Trophoblast cell (in vitro differentiated cells and primary cell): ENCODE data around the gene TMEFF2.

Source experiments
- DNase-seq, 2 donors: peaks; one replicate each; pipeline ENCODE4 v3.0.0-alpha.2; 2016
- H2AFZ ChIP-seq: 2 replicates; pipeline ENCODE4 v1.6.1; 2013; ENCODE audit warnings: low read length, moderate library complexity, mild to moderate bottlenecking; ENCODE audit not compliant: insufficient read depth, poor library complexity
- H2AK5ac ChIP-seq: 2 replicates; pipeline ENCODE4 v1.6.1; 2013; ENCODE audit warnings: mild to moderate bottlenecking, low read length
- H2BK120ac ChIP-seq: 2 replicates; pipeline ENCODE4 v1.6.1; 2013; ENCODE audit warnings: low read length, mild to moderate bottlenecking, moderate library complexity; ENCODE audit not compliant: insufficient read depth, poor library complexity
- H2BK12ac ChIP-seq: 2 replicates; pipeline ENCODE4 v1.6.1; 2013; ENCODE audit warnings: mild to moderate bottlenecking, low read length, moderate library complexity
- H2BK5ac ChIP-seq: 2 replicates; pipeline ENCODE4 v1.6.1; 2013; ENCODE audit warnings: low read length, low read depth, moderate library complexity, mild to moderate bottlenecking; ENCODE audit not compliant: poor library complexity
- H3K14ac ChIP-seq: 2 replicates; pipeline ENCODE4 v1.6.1; 2013; ENCODE audit warnings: mild to moderate bottlenecking, low read length
- H3K18ac ChIP-seq: 2 replicates; pipeline ENCODE4 v1.6.1; 2013; ENCODE audit warnings: mild to moderate bottlenecking, low read length
- H3K23ac ChIP-seq: 2 replicates; pipeline ENCODE4 v1.6.1; 2013; ENCODE audit warnings: low read length
- H3K27ac ChIP-seq: 2 replicates; pipeline ENCODE4 v1.5.1; 2013; ENCODE audit warnings: low read depth, mild to moderate bottlenecking, inconsistent platforms, low read length, moderate library complexity
- H3K27me3 ChIP-seq: 2 replicates; pipeline ENCODE4 v1.6.1; 2013; ENCODE audit warnings: inconsistent platforms, mild to moderate bottlenecking, low read length, moderate library complexity; ENCODE audit not compliant: insufficient read depth
- H3K36me3 ChIP-seq, 2 experiments: 1 replicate in 1 of 2; 2 replicates in 1 of 2; pipeline ENCODE4 v1.6.1; 2013; ENCODE audit warnings: low read length in 2 of 2, mild to moderate bottlenecking in 2 of 2, moderate library complexity in 1 of 2; ENCODE audit not compliant: insufficient read depth in 2 of 2, control insufficient read depth in 1 of 2
- H3K4ac ChIP-seq: 2 replicates; pipeline ENCODE4 v1.6.1; 2013; ENCODE audit warnings: low read depth, mild to moderate bottlenecking, low read length, moderate library complexity
- H3K4me1 ChIP-seq, 2 experiments: 1 replicate in 1 of 2; 2 replicates in 1 of 2; pipeline ENCODE4 v1.6.1; 2013; ENCODE audit warnings: low read length in 2 of 2, mild to moderate bottlenecking in 2 of 2, moderate library complexity in 1 of 2; ENCODE audit not compliant: insufficient read depth in 2 of 2, control insufficient read depth in 1 of 2
- H3K4me2 ChIP-seq: 2 replicates; pipeline ENCODE4 v1.6.1; 2013; ENCODE audit warnings: inconsistent platforms, mild to moderate bottlenecking, low read length, moderate library complexity
- H3K4me3 ChIP-seq: 2 replicates; pipeline ENCODE4 v1.5.1; 2013; ENCODE audit warnings: mild to moderate bottlenecking, low read depth, low read length, inconsistent platforms
- H3K79me1 ChIP-seq: one replicate; pipeline ENCODE4 v1.6.1; 2013; ENCODE audit warnings: low read length
- H3K79me2 ChIP-seq: 2 replicates; pipeline ENCODE4 v1.6.1; 2013; ENCODE audit warnings: low read length, mild to moderate bottlenecking; ENCODE audit not compliant: control insufficient read depth, insufficient read depth, poor library complexity
- H3K9ac ChIP-seq: 2 replicates; pipeline ENCODE4 v1.6.1; 2013; ENCODE audit warnings: mild to moderate bottlenecking, low read length
- H3K9me3 ChIP-seq: 2 replicates; pipeline ENCODE4 v1.6.1; 2013; ENCODE audit warnings: low read depth, mild to moderate bottlenecking, control low read depth, inconsistent platforms, low read length; ENCODE audit not compliant: insufficient read depth
- H4K12ac ChIP-seq: 2 replicates; pipeline ENCODE4 v1.6.1; 2013; ENCODE audit warnings: low read depth, mild to moderate bottlenecking, low read length, moderate library complexity
- H4K8ac ChIP-seq: 2 replicates; pipeline ENCODE4 v1.6.1; 2013; ENCODE audit warnings: low read depth, mild to moderate bottlenecking, low read length, moderate library complexity
- H4K91ac ChIP-seq: one replicate; pipeline ENCODE4 v1.6.1; 2013; ENCODE audit warnings: low read depth, mild to moderate bottlenecking, low read length, moderate library complexity
- WGBS: extraction: QIAGEN DNeasy Blood & Tissue Kit; methylation state at CpG from one replicate; pipeline ENCODE4 v1.1.7; 2013; ENCODE audit warnings: missing lambda C conversion rate; ENCODE audit not compliant: insufficient read length, insufficient coverage; ENCODE audit errors: extremely low coverage; 5-methylcytosine and 5-hydroxymethylcytosine counted together

The TMEFF2 gene

GRCh38 chr2:191999101-191999841 is 195.5 kb downstream of the TMEFF2 start:
- no peak overlapping the region for H2BK5ac ChIP-seq
- H3K4me2 ChIP-seq: no peak overlapping the region
- H3K4me1 ChIP-seq: no peaks in the 10 kb centered on the region
- no peak overlapping the region for H2BK120ac ChIP-seq
- H3K23ac ChIP-seq: no peak overlapping the region
- H2BK12ac ChIP-seq: no peak overlapping the region
- no peaks in the 10 kb centered on the region for H3K36me3 ChIP-seq
- no peaks in the 10 kb centered on the region for H3K79me2 ChIP-seq
- no peak for DNase-seq
- no peak overlapping the region for H3K4ac ChIP-seq
- H4K8ac ChIP-seq: no peak overlapping the region
- H3K27me3 ChIP-seq: no peaks in the 10 kb centered on the region
- H3K18ac ChIP-seq: no peak overlapping the region
- H2AFZ ChIP-seq: no peak overlapping the region
- no peak overlapping the region for H2AK5ac ChIP-seq
- H3K79me1 ChIP-seq: no peaks in the 10 kb centered on the region
- H3K9me3 ChIP-seq: no peaks in the 10 kb centered on the region
- H4K12ac ChIP-seq: no peak overlapping the region
- no peak overlapping the region for H4K91ac ChIP-seq
- H3K4me3 ChIP-seq: no peak overlapping the region
- no CpG with 5 or more reads among the region's 4 CpGs for WGBS
- H3K9ac ChIP-seq: no peak overlapping the region
- H3K14ac ChIP-seq: no peak overlapping the region
- H3K27ac ChIP-seq: no peak overlapping the region

- Histone ChIP-seq H3K9ac (no peak overlapping the region), H4K8ac (no peak overlapping the region), H3K14ac (no peak overlapping the region), H3K79me2 (no peaks in the 10 kb centered on the region), H2BK5ac (no peak overlapping the region), H3K4me1 (no peaks in the 10 kb centered on the region), H3K23ac (no peak overlapping the region), H3K4me2 (no peak overlapping the region), H3K4ac (no peak overlapping the region), H3K9me3 (no peaks in the 10 kb centered on the region), H3K27ac (no peak overlapping the region), H3K4me3 (no peak overlapping the region), H4K12ac (no peak overlapping the region), H4K91ac (no peak overlapping the region), H3K27me3 (no peaks in the 10 kb centered on the region), H2AFZ (no peak overlapping the region), H2BK120ac (no peak overlapping the region), H2BK12ac (no peak overlapping the region), H3K36me3 (no peaks in the 10 kb centered on the region), H2AK5ac (no peak overlapping the region), H3K79me1 (no peaks in the 10 kb centered on the region), H3K18ac (no peak overlapping the region)
- WGBS: no CpG with 5 or more reads among the region's 2 CpGs
- DNase-seq: no peak
These were observed 199.4 kb downstream of the TMEFF2 start for GRCh38 chr2:191995285-191995684.

- no peak overlapping the region for H2AFZ ChIP-seq
- no peak for DNase-seq
- H3K79me2 ChIP-seq: no peaks in the 10 kb centered on the region
- H2BK12ac ChIP-seq: no peak overlapping the region
- no peaks in the 10 kb centered on the region for H3K36me3 ChIP-seq
- H3K9me3 ChIP-seq: no peaks in the 10 kb centered on the region
- no peak overlapping the region for H3K9ac ChIP-seq
- H3K18ac ChIP-seq: no peak overlapping the region
- H3K27ac ChIP-seq: no peak overlapping the region
- no peaks in the 10 kb centered on the region for H3K27me3 ChIP-seq
- H2AK5ac ChIP-seq: no peak overlapping the region
- H2BK120ac ChIP-seq: no peak overlapping the region
- H2BK5ac ChIP-seq: no peak overlapping the region
- no peak overlapping the region for H4K12ac ChIP-seq
- H3K4me3 ChIP-seq: no peak overlapping the region
- H3K14ac ChIP-seq: no peak overlapping the region
- H4K8ac ChIP-seq: no peak overlapping the region
- H3K4ac ChIP-seq: no peak overlapping the region
- no peak overlapping the region for H3K23ac ChIP-seq
- H3K79me1 ChIP-seq: no peaks in the 10 kb centered on the region
- WGBS: no CpG with 5 or more reads among the region's 2 CpGs
- no peaks in the 10 kb centered on the region for H3K4me1 ChIP-seq
- no peak overlapping the region for H4K91ac ChIP-seq
- no peak overlapping the region for H3K4me2 ChIP-seq
These were observed 200.0 kb downstream of the TMEFF2 start for GRCh38 chr2:191994749-191995148.

GRCh38 chr2:191991442-191991841 is 203.3 kb downstream of the TMEFF2 start:
- H2AFZ ChIP-seq: no peak overlapping the region
- H2BK5ac ChIP-seq: no peak overlapping the region
- no peak overlapping the region for H4K91ac ChIP-seq
- no peak overlapping the region for H3K4me2 ChIP-seq
- H3K36me3 ChIP-seq: no peaks in the 10 kb centered on the region
- no peak overlapping the region for H4K8ac ChIP-seq
- H2AK5ac ChIP-seq: no peak overlapping the region
- H3K27me3 ChIP-seq: no peaks in the 10 kb centered on the region
- H3K14ac ChIP-seq: no peak overlapping the region
- no peak overlapping the region for H3K9ac ChIP-seq
- H3K79me2 ChIP-seq: no peaks in the 10 kb centered on the region
- no peak overlapping the region for H2BK12ac ChIP-seq
- WGBS: no CpG with 5 or more reads among the region's 5 CpGs
- H3K4me3 ChIP-seq: no peak overlapping the region
- H3K27ac ChIP-seq: no peak overlapping the region
- no peaks in the 10 kb centered on the region for H3K4me1 ChIP-seq
- H3K9me3 ChIP-seq: no peaks in the 10 kb centered on the region
- no peaks in the 10 kb centered on the region for H3K79me1 ChIP-seq
- no peak overlapping the region for H4K12ac ChIP-seq
- H2BK120ac ChIP-seq: no peak overlapping the region
- H3K4ac ChIP-seq: no peak overlapping the region
- no peak overlapping the region for H3K23ac ChIP-seq
- DNase-seq: no peak
- H3K18ac ChIP-seq: no peak overlapping the region
